H7 (cell line): ENCODE results near the gene AGBL1. TPM values are rescaled to one million over a fixed set of nuclear protein-coding genes. Genes with fewer than 3 reads are reported as not detected.

ENCODE experiments used
- DNase-seq: peaks from one replicate; pipeline ENCODE4 v3.0.0; 2012
- H3K27me3 ChIP-seq: 2 replicates; pipeline ENCODE4 v1.6.0; 2011; ENCODE audit warnings: mild to moderate bottlenecking, low read length; ENCODE audit not compliant: control insufficient read depth, insufficient read depth
- H3K36me3 ChIP-seq: replicated peaks from 2 replicates; pipeline ENCODE4 v1.5.1; 2011; ENCODE audit warnings: low read length; ENCODE audit not compliant: control insufficient read depth, insufficient read depth
- H3K4me3 ChIP-seq: 2 replicates; pipeline ENCODE4 v1.5.1; 2011; ENCODE audit warnings: low read depth, mild to moderate bottlenecking, control low read depth, low read length, moderate library complexity; ENCODE audit not compliant: insufficient read depth
- total RNA-seq: library from RNA; depleted of rRNA; stranded (reverse); fragments of >200 nt; shearing (Covaris generic); gene quantifications from 2 replicates; pipeline ENCODE4 v1.2.3, GENCODE V29; 2014

Gene AGBL1
- total RNA-seq, 1 experiment from 2014 or later, result not detected

- DNase-seq, result no peak
- Histone ChIP-seq H3K36me3 (no peaks in the 10 kb centered on the region), H3K4me3 (no peak overlapping the region), H3K27me3 (no peaks in the 10 kb centered on the region)
Measured at GRCh38 chr15:86163816-86164215, 84.1 kb downstream of the AGBL1 start.

DNA sequence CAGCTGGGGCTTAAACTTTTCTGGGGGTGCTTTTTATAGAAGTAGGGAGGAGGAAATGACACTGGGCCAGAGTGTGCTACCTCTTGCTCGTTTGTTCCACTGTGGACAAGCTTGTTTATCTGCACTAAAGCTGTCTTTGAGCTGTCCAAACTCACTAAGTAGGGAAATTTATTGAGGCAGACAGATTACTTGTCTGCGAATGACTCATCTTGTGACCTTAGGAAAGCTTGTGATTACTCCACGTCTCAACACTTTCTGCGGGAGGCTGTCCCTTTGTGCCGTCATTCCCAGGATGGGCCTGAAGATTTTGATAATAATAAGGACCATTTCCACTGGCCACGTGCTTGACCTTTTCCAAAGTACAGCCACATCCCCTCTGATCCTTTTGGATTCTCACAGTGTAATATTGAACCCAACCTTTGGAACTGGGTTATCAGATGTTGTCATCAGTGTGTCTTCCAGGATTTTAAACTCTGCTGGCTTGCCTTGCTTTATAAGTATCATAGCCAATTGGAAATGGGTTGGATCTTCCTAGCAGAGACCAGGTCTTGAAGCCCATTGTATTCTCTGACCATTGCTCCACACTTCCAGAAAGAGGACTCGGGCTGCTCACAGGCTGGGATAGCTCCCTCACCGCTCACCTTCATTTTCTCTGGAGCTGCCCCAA, 84.7 kb downstream of the AGBL1 start:
- Histone ChIP-seq H3K36me3 (no peaks in the 10 kb centered on the region), H3K4me3 (no peak overlapping the region), H3K27me3 (no peaks in the 10 kb centered on the region)
- no peak for DNase-seq

DNA sequence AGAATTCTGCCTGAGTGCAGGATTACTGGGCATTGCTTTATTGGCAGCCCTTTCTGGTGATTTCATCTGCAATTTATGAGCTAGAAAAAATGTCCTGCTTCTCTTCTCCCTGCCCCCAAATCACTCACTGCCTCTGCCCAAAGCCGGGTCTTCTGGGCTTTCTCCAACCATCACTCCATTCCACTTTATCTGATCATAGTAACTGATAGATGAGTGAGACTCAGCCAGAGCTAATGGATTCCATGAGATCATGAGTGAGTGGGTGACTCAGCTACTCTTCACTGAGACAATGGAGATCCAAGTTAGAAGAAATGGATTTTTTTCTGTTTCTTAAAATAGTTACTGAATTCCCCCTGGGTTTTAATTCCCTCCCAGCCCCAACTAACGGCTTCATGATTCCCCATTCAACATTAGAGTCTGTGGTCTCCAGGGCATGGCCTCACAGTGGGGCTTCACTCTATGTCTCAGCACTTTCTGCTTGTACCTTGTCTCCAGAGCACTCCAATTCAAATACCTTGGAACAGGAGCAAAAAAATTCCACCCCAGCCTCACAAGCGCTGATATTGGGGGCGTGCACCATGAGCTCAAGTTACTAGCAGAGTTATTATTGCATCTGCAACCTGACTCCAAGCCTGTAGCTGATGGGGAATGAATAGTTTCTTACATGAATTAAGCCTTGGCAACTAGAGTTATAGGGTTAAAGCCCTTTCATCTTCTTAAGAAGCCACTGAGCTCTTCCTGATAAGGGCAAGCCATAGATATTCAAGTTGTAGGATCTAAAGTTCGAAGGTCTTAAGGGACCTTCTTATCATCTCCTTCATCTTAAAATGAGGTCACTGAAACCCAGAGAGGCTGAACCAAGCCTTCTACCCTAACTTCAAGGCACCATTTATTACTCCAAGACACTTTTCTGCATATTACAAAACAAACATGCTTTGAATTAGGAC, 85.9 kb downstream of the AGBL1 start:
- Histone ChIP-seq H3K4me3 (no peak overlapping the region), H3K36me3 (no peaks in the 10 kb centered on the region), H3K27me3 (no peaks in the 10 kb centered on the region)
- DNase-seq, result no peak

DNA sequence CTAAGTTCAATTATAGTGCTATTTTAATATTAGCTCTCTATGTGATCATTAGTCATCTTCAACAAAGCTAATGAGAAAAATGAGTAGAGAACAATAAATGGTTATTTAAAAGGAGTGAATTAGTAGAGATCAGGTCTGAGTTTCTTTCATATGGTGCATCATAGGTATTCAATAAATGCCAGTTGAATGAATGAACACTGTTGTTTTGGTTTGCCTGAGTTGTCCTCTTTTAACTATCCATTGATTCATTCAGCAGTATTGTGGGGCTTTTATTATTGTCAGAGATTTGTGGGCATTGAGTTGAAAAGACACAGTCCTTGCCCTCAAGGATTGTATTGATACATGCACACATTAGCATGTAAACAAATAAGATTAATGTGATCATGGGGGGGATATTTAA, 88.2 kb downstream of the AGBL1 start:
- DNase-seq, result no peak
- H3K27me3 ChIP-seq, result no peaks in the 10 kb centered on the region
- H3K36me3 ChIP-seq, result no peaks in the 10 kb centered on the region
- H3K4me3 ChIP-seq, result no peak overlapping the region

DNA sequence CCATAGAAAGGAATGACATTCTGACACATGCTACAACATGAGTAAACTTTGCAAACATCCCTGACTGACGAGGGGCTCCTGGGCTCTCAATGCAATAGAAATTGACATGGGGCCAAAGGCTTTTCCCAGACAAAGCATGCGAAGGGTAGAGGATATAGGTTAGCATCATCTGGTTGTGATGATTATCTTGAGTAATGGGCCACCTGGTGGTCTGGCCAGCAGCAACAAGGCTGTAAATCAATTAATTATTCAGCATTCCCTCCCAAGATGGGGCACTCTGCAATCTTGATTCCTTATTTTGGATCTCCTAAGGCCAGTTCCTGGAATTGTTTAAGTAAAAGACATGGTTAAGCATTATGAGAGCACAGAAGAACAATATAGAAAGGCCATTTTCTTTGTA, 99.2 kb downstream of the AGBL1 start:
- DNase-seq, result no peak

GRCh38 chr15:86183596-86184491, 104.2 kb downstream of the AGBL1 start:
- H3K4me3 ChIP-seq, result no peak overlapping the region
- DNase-seq, result no peak
- H3K27me3 ChIP-seq, result no peaks in the 10 kb centered on the region
- no peaks in the 10 kb centered on the region for H3K36me3 ChIP-seq

More for the DNA sequence above, 99.2 kb downstream of the AGBL1 start:
- Histone ChIP-seq H3K27me3 (no peaks in the 10 kb centered on the region), H3K4me3 (no peak overlapping the region), H3K36me3 (no peaks in the 10 kb centered on the region)

DNA sequence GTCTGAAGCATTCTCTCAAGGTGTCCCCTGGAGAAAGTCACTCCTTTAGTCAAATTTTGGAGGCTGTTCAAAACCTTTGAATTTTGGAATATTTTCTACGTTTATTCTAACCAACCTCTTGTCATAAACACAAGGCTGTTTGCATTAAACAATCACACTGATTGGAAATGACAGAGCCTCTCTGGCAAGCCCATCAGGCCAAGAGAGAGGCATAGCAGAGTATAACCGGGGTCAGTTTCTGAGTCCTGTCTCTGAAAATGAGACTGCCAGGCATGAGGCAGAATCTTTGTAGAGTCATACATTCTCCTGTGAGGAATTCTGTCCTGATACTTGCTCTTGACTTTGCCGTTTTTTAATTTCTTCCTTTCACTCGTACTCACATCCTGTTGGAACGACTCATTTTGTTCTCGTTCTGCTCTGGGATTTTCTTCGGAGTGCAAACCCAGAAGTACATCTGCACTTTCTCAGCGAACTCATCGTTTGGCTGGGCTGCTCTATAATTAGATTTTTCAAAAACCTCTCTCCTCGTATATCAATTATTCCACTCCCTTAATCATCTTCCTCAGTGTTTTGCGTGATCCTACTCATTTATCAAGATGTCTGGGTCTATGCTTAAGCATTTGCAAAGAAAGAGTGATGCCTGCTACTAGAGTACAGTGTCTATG, 114.2 kb downstream of the AGBL1 start:
- Histone ChIP-seq H3K4me3 (no peak overlapping the region), H3K36me3 (no peaks in the 10 kb centered on the region), H3K27me3 (no peaks in the 10 kb centered on the region)
- no peak for DNase-seq

GRCh38 chr15:86197770-86198169, 118.1 kb downstream of the AGBL1 start:
- no peak for DNase-seq
- Histone ChIP-seq H3K4me3 (no peak overlapping the region), H3K27me3 (no peaks in the 10 kb centered on the region), H3K36me3 (no peaks in the 10 kb centered on the region)

GRCh38 chr15:86199467-86200145, 119.9 kb downstream of the AGBL1 start:
- no peak overlapping the region for H3K4me3 ChIP-seq
- H3K27me3 ChIP-seq, result no peaks in the 10 kb centered on the region
- H3K36me3 ChIP-seq, result no peaks in the 10 kb centered on the region
- DNase-seq, result no peak

DNA sequence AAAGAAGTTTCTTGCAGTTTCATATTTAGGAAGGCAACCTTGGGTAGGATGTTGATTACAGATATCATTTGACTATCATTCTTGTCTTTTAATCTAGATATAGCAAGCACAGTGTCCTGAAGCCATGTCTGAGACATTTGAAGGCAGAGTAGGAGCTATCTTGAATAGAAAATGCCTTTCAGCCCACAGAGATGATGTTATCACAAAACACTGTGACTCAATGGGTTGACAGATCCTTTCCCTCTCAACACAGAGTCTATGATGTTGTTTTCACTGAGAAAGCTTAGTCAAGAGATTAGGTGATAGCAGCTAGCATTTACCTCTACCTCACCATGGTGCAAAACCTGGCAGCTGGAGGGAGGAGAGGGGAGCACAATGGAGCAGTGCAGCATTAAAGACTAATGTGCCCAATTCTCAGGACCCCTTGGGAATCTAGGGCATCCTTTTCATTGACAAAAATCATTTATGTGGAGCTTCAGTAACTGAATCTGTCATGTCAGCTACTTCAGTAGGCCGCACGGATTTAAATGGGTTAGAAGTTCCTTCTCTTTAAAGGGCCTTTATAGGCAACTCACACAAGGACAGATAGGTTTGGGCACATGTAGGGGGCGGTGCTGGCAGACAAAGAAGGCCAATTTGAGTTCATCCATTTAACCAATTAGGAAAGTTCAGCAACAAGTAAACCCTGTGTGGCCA, 121.8 kb downstream of the AGBL1 start:
- peak; percentile 7 for DNase-seq
- Histone ChIP-seq H3K4me3 (no peak overlapping the region), H3K36me3 (no peaks in the 10 kb centered on the region), H3K27me3 (no peaks in the 10 kb centered on the region)

GRCh38 chr15:86203462-86203861, 123.8 kb downstream of the AGBL1 start:
- DNase-seq, result no peak
- Histone ChIP-seq H3K36me3 (no peaks in the 10 kb centered on the region), H3K27me3 (no peaks in the 10 kb centered on the region), H3K4me3 (no peak overlapping the region)

DNA sequence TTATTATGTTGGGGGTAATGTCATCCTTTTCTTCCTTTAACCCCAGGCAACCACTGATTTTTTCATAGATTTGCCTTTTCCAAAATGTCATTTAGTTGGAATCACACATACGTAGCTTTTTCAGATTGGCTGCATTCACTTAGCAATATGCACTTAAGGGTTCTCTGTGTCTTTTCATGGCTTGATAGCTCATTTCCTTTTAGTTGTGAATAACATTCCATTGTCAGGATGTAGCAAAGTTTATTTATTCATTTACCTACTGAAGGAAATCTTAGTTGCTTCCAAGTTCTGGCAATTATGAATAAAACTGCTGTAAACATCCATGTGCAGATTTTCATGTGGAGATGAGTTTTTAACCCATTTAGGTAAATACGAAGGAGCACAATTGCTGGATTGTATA, 125.4 kb downstream of the AGBL1 start:
- no peak overlapping the region for H3K4me3 ChIP-seq
- H3K36me3 ChIP-seq, result no peaks in the 10 kb centered on the region
- no peak for DNase-seq
- H3K27me3 ChIP-seq, result no peaks in the 10 kb centered on the region

DNA sequence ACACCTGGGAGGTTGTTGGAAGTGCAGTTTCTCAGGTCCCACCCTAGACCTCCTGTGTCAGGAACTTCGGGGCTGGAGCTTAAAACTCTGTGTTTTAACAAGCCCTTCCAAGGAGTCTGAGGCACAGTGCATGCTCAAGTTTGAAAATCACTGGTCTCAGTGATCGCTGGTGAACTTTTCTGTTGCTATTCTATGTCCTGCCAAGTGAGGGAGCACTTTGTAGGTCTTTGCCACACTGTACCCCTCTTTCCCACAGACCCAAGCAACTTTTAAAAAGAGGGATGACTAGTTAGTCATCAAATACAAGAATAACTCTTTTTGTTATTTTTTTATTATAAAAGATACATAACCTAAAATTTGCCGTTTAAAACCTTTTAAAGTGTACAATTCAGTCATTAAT, 133.7 kb downstream of the AGBL1 start:
- H3K27me3 ChIP-seq, result no peaks in the 10 kb centered on the region
- DNase-seq, result peak; percentile 22
- no peak overlapping the region for H3K4me3 ChIP-seq
- H3K36me3 ChIP-seq, result no peaks in the 10 kb centered on the region
